GM18502 (cell line): ENCODE data around the gene LAPTM5.

Source experiments
- ATAC-seq: cut with Tn5 transposase; IDR thresholded peaks from one replicate; pipeline ENCODE4 v1.9.1; 2021; ENCODE audit warnings: mild to moderate bottlenecking; ENCODE audit not compliant: unreplicated experiment, poor library complexity

Gene LAPTM5

GRCh38 chr1:30720271-30721223, 37.0 kb downstream of the LAPTM5 start:
- no peak for ATAC-seq

DNA sequence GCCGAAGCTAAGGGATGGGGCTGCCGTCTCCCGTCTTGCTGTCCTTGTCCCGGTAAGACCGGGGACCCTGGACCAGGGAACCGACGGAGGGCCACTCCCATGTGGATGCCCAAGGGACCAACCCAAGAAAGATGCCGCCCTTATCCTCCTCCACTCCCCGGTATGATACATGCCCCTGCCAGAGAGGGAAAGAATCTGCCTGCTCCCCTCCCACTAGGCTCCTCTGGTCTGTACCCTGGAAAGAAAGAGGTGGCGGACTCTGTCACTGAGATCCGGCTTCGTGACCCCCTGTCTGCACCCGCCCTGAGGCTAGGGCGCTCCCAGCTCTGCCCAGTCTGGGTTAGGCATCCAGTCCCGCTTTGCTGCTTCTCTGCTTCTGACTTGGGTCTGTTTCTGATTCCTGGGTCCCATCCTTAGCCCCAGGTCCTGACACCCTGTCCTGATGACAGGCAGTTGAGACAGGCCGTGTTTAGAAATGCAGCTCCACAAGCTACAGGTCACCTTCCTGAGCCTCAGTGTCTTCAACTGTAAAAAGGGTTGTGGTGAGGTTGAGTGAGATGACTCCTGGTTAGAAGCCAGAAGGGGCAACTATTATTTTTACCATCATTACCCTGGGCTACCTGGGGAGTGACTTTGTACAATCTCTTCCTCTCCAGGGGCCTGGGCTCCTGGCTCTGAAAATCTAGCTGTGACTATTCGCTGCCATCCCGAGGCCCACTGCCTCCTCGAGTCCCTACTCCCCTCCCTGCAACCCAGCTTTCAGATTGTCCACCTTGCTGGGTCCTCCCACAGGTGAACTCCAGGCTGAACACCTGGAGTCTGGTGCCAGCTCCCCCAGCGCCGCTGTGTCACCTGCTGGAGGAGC, 37.9 kb downstream of the LAPTM5 start:
- no peak for ATAC-seq

DNA sequence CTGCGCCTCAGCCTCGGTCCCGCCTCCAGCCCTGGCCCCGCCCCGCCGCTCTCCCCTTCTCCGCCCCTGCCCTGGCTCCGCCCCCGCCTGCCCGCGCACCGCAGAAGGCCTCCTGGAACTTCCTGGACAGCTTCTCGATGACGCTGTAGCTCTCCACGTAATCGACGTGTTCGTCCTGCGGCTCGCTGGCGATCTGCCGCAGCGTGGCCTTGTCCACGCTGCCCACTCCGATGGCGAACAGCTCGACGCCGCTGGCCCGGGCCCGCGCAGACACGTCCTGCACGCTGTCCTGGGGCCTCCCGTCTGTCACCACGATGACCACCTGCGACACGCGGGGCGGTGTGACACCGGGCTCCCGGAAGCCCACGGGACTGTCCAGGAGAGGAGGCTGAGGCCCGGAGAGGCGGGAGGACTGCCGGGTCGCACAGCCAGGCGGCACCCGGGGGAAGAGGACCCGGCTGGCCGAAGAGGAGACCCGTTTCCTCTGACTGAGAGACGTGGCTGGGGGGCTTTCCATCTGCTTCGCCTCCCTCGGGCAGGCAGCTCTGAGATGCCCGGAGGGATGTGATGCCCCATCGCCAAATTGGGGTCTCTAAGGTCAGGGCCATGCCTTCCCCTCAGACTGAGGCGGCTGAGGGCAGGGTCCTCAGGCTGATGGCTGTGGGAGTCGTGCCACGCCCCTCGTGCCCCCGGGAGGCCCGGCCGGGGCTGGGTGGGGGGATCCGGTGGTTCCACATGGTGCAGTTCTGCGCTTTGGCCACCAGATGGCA, 38.8 kb downstream of the LAPTM5 start:
- peak; percentile 50 for ATAC-seq

GRCh38 chr1:30718091-30718635, 39.4 kb downstream of the LAPTM5 start:
- peak; percentile 87 for ATAC-seq

- ATAC-seq, result no peak
These were observed 40.9 kb downstream of the LAPTM5 start for GRCh38 chr1:30716646-30717045.

GRCh38 chr1:30715886-30716285, 41.7 kb downstream of the LAPTM5 start:
- ATAC-seq, result no peak

DNA sequence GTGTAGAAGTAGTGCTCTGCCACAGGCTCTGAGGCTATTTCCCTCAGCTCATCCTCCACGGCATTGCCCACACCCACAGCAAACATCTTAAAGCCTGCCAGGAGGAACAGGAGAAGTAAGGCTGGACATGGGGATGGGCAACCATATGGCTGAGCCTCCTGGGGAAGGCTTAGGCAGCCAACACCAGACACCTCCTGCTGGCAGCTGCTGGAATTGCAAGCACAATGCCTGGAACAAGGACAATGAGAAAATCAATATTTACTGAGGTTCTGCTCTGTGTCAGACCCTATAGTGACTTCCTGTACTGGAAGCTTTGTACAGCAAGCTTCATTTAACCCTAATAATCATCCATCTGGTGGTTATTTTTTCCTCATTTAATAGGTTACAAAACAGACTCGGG, 42.4 kb downstream of the LAPTM5 start:
- ATAC-seq, result no peak

DNA sequence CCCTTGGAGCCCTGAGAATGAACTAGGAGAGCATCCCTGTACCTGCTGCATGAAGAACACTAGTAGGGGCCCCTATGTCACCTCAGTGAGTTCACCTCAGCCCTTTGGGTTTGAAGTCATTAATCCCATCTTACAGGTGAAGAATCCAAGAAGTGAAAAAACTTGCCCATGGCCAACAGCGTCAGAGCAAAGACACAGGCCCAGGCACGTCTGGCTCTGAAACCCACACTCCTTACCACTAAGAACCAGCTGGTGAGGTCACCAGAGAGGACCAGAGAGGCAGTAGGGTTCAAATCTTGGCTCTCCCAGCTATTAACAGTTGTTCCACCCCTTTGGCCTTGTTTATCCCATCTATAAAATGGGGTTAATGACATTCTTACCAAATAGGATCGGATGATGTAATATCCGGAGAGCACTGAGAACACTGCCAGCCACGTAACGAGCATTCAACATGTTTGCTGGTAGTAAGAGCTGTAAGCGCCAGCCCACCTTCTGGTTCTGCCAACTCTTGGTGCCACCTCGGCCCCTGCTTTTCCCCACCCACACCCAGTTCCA, 43.0 kb downstream of the LAPTM5 start:
- ATAC-seq, result no peak

GRCh38 chr1:30714025-30714424, 43.5 kb downstream of the LAPTM5 start:
- ATAC-seq, result no peak

DNA sequence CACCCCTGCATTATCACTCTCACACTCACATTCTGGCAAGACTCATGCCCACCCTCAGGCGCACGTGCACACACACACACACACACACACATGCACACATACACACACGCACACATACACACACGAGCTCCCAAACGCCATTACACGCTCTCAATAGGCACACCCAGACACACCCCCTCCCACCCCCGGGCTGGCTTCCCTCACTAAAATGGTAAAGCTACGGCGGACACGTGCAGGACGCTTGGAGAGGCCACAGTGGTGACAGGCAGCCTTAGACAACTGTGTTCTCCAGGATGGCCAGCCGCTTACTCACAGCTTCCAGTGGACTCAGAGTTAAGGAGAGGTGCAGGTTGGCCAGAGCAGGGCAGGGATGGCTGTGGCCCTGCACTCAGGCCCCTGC, 44.3 kb downstream of the LAPTM5 start:
- ATAC-seq, result no peak

DNA sequence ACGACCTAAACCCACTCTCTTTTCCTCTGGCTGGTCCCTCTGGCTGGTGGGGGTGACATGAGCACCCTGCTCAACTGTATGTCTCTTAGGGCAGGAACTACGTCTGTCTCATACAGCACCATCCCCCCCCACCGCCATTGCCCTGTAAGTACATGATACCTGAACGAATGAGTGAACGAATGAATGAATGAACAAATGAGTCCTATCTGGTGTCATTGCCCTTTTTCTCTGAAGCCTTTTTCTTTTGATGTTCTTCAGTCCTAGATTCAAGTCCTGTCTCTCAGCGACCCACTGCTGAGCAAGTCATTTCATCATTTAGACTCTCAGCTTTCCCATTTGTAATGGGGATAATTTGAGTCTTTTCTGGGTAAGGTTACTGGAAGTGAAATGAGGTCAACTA, 45.0 kb downstream of the LAPTM5 start:
- ATAC-seq, result no peak

DNA sequence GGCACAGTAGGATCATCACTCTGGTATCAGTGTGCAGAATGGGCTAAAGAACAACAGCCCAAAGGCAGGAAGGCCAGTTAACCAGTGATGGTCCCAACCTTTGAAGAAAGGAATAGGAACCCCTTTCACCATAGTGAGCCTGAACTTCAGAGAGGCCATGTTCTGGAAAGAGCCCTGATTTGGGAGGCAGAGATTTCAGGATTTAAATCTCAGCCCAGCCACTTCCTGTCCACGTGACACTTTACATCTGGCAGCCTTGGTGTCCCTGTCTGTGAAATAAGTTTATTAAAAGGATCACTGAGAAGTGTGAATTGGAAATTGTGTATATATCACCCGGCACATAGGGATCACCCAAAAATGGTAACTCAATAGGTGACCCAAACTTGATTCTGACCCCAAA, 47.2 kb downstream of the LAPTM5 start:
- ATAC-seq, result no peak

DNA sequence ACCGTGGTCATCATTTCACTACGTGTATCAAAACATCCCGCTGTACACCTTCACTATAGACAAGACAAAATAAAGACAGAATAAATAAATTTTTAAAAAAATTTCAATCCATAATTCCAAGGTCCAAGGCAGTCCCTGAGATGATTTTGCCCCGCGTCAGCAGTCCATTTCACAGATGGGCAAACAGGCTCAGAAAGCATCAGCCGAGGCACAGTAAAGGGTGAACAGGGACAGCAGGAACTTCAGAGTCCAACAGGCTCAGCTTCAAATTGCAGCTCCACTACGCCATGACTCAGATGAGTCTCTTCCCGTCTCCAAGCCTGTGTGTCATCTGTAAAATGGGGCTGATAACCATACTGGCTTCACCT, 49.2 kb downstream of the LAPTM5 start:
- ATAC-seq, result no peak

DNA sequence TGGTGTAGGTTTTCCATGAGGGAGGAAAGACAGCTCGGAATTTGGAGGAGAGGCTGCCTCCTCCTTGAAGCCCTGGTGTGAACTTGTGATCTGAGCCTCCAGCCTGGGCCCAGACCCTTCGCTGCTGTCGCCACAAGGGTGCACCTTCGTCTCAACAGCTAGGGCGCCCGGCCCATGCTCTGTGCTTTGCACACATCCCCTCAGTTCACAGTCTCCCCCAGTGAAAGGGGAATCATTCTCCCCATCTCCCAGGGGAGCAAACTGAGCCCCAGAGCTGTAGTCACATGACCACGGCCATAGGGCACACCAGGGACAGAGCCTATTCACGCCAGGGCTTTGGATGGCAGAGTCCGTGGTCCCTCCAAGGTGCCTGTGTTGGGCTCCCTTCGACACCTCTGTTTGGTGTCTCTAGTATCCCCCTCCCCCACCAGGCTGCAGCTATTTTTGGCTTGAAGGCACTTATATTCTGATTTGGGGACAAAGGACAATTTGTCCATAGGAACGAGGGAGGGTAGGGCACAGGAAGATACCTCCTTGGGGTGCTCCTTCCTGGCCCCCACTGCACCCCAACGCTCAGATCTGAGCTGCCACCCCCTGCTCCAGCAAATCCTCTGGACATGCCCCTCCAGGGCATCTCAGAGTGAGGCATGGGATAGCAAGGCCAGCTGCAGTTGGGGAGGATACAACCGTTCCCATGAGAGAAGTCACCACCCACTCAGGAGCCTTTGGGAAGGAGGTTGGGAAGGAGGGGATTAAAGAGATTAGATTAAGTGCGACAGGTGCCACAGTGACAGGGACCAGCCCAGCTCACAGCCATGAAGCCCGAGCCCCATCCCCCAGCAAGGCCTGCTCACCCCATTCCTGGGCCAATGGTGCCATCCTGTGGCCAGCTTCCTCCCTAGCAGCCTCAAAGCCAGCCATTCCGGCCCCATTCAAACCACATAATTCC, 49.9 kb downstream of the LAPTM5 start:
- no peak for ATAC-seq

DNA sequence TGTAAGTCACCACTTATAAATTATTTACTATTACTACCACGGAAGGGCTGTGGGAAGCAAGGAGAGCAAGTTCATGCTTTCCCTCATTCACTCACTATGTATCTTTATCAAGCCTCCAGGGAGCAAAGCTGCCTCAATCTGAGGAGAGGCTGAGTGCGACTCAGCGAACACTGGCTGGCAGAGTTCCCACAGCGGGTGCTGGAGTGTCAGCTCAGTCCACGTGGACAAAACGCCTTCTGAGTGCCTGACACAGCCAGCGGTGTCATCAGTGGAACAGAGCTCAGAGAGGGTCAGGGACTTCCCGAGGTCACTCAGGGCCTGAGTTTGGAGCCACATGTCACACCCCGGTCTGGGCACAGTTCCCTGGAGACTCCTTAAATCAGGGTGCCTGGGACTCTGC, 51.0 kb downstream of the LAPTM5 start:
- no peak for ATAC-seq

DNA sequence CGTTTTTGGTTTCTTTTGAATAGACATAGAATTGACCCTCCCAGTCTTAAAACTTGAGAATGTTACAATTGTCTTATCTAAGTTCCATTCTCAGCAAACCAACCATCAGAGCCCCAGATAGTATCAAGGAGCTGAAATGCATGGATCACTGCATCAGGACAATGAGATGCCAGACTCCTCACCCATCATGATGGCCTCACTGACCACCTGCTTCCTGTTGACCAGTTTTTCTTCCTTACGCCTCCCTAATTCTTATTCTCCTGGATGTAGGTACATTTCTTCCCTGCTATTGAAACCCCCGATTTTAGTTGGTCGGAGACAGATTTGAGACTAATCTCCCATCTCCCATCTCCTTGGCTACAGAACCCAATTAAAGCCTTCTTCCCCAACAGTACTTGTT, 51.9 kb downstream of the LAPTM5 start:
- ATAC-seq, result no peak

DNA sequence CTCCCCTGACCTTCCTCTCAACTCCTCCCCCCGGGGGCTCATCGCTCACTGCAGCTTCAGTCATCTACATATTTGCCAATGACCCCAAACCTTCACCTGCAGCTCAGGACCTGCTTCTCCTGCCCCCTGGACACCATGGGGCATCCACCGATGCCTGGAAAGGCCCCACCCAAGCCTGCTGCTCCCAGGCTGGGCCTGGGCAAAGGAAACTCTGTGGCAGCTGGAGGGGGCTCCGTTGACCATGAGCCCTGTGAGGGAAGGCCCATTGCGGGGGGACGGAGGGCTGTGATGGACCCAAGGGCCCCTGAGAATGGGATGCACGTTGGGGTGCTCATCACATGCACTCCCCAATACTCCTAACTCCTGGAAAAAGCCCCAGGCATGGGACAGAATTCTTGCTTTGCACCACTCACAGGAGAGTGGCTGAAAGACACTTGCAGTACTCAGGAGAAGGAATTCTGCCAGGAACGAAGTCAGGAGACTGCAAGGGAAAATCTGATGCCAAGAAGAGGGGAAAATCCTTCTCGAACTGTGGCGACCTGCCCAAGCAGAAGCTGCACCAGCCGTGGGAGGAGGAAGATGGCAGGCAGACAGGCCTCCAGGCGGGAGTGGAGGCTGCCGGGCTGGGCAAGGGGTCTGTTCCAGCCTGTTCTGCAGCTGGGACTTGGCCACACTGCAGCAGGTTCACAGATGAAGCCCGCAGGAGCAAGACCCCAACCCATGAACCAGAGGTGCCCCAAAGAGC, 52.6 kb downstream of the LAPTM5 start:
- no peak for ATAC-seq

GRCh38 chr1:30704271-30704670, 53.3 kb downstream of the LAPTM5 start:
- ATAC-seq, result no peak
